ENCODE results near the gene ARPC2.

Gene ARPC2

GRCh38 chr2:218291318-218292047 lies 74.5 kb downstream of the ARPC2 start:
- peak; percentile 54 for DNase-seq

GRCh38 chr2:218292048-218293014 lies 75.3 kb downstream of the ARPC2 start, which contains the start of gene TMBIM1:
TSS of gene TMBIM1 (minus strand) at chr2:218292503. CDS start at chr2:218282141, 10,362 bp downstream.
- peak; percentile 91 for DNase-seq

- no peak for DNase-seq
Observed at GRCh38 chr2:218293715-218294429, 76.9 kb downstream of the ARPC2 start.

- no peak for DNase-seq
Observed at GRCh38 chr2:218294430-218295022, 77.5 kb downstream of the ARPC2 start.

DNA sequence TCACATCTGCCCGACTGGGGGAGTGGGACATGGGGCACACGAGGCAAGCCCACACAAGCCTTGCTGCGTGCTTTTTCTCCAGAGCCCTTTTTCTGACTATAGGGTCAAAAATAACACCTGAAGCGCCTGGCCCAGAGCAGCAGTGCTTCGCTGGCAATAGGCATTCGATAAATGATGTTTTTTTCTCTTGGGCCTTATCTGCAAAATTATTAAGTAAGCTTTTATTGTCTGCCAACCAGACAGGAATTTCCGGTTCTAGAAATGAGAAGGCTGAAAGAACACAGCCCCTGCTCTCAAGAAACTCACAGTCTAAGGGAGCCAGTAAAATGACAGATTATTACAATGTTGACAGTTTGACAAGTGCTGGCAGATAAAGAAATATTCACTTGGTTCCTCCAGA lies 78.0 kb downstream of the ARPC2 start:
- DNase-seq: no peak

DNA sequence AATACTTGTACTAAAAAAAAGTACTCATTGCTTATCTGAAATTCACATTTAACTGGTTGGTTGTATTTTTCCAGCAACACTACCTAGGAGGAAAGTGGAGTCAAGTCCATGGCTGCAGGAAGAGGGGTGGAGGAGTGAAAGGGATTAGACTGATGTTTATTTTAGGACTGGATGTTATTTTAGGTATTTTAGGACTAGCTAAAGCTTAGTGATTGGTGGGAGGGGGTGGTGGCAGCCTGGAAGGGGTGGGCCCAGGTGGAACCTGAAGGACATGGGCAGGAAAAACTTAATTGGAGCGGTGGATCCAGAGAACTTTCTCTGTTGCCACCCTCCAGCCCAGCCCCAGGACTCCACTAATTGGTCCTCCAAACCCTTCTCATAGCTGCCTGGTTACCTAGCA lies 79.2 kb downstream of the ARPC2 start:
- DNase-seq: no peak

GRCh38 chr2:218296847-218297246 lies 79.9 kb downstream of the ARPC2 start:
- peak; percentile 68 for DNase-seq

DNA sequence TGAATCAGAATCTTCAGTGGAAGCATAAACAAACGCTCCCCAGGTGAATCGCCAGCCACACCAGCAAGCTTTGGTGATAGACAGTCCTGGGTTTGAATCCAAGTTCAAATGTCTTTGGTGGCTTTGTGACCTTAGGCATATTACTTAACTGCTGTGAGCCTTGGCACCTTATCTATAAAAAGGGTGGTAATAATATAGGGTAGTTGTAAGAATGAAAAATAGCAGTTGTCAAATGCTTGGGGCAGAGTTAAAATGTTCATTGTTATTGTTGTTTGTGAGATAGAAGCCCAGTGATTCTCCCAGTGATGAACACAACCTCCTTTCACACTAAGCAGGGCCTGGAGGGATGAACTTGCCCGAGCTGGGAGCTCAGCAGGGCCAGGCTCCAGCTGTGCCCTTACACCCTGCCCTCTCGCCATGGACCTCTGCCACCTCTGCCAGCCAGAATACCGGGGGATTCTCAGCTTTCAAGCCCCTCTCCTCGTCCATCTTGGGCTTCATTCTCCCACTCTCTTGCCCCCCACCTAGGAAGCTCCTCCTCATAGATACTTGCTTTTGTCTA lies 81.4 kb downstream of the ARPC2 start:
- no peak for DNase-seq

- DNase-seq: no peak
Observed at GRCh38 chr2:218300141-218300540, 83.2 kb downstream of the ARPC2 start.

DNA sequence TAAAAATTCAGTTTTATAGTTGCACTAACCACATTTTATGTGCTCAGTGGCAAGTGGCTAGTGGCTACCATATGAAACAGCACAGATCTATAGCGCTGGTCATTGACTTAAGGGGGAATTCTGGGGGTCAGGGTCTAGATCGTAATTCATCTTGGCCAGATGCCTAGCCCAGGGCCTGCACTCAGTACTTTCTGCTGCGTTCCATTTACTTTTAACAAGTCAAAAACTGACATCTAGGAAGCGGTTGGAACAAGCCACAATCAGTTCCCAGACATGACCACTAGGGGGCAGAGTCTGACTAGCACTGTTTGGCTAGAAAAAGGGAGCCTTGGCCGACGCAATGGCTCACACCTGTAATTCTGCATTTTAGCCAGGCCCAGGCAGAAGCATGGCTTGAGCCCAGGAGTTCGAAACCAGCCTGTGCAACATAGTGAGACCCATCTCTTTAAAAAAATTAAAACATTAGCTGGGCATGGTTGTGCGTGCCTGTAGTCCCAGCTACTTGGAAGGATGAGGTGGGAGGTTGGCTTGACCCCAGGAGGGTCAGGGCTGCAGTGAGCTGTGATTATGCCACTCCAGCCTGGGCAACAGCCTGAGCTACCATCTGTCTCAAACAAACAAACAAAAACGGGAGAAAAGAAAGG lies 84.3 kb downstream of the ARPC2 start:
- DNase-seq: peak; percentile 97

Data from hematopoietic multipotent progenitor cell treated with erythropoietin and hydrocortisone succinate and interleukin-3 and kit ligand, for 6 days (in vitro differentiated cells).